MM.1S (cell line): ENCODE data around the gene USF2.

Source experiments
- EZH2phosphoT487 ChIP-seq: fragments of 300-600 bp; sonication (generic); IDR thresholded peaks from 2 replicates; pipeline ENCODE4 v1.6.1; 2018; ENCODE audit warnings: antibody characterized with exemption, low read length
- TF ChIP-seq, protein P1 (sequence below): fragments of 300-600 bp; sonication (generic); IDR thresholded peaks from 2 replicates; pipeline ENCODE4 v1.5.1; 2016; ENCODE audit warnings: antibody characterized with exemption, low read length, mixed read lengths

DNA sequence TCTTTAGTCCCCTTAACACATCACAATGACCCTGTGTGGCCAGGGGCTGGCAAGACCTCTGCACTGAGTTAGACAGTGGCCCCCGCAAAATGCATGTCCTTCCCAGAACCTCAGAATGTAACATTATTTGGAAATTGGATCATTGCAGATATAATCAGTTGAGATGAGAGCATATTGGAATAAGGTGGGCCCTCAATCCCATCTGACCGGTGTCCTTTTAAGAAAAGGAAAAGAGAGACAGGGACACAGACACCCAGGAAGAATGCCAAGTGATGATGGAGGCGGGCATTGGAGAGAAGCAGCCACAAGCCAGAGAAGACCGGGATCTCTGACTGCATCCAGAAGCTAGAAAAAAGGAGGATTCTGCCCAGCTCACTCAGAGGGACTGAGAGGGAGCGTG, 42.0 kb upstream of the USF2 start:
- TF ChIP-seq, protein P1, sequence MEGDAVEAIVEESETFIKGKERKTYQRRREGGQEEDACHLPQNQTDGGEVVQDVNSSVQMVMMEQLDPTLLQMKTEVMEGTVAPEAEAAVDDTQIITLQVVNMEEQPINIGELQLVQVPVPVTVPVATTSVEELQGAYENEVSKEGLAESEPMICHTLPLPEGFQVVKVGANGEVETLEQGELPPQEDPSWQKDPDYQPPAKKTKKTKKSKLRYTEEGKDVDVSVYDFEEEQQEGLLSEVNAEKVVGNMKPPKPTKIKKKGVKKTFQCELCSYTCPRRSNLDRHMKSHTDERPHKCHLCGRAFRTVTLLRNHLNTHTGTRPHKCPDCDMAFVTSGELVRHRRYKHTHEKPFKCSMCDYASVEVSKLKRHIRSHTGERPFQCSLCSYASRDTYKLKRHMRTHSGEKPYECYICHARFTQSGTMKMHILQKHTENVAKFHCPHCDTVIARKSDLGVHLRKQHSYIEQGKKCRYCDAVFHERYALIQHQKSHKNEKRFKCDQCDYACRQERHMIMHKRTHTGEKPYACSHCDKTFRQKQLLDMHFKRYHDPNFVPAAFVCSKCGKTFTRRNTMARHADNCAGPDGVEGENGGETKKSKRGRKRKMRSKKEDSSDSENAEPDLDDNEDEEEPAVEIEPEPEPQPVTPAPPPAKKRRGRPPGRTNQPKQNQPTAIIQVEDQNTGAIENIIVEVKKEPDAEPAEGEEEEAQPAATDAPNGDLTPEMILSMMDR, result no peak
- no peak for TF ChIP-seq EZH2phosphoT487
